ENCODE results near the gene MXRA7.

GRCh38 chr17:76690596-76691280 is 20.0 kb downstream of the MXRA7 start:
- TF ChIP-seq ATF3 (IDR thresholded peaks at IDR 0.05) (no peak), CTCF (IDR thresholded peaks at IDR 0.05; ENCODE audit: low read depth, low read length, missing input control) (no peak)

Measured in liver (tissue), 3 donors.